ENCODE data around the gene PCDHGA1.

GRCh38 chr5:141306630-141307029 is 23.7 kb upstream of the PCDHGA1 start:
- TF ChIP-seq CTCF (IDR thresholded peaks at IDR 0.05) (no peak), ZFX (IDR thresholded peaks at IDR 0.05; ENCODE audit: borderline replicate concordance) (no peak)

All from 22Rv1 (cell line).